Measurements from ENCODE around the gene CPNE4. TPM values are rescaled to one million over a fixed set of nuclear protein-coding genes. Genes with fewer than 3 reads are reported as not detected.

CPNE4 gene
- total RNA-seq, 4 donors from 2014 or later, result 0.17 to 0.52 TPM; not detected in 2

- DNase-seq (ENCODE audit: extremely low spot score), result no peak
- no peaks in the 10 kb centered on the region for H3K36me3 ChIP-seq
- intact Hi-C loops (cut with DNase I), result no loop called here
- no peaks in the 10 kb centered on the region for H3K4me1 ChIP-seq
- no peaks in the 10 kb centered on the region for H3K9me3 ChIP-seq
- H3K27ac ChIP-seq (replicated peaks in 1 of 4), result no peak overlapping the region
- WGBS, result 60% methylated on average over 3 of the region's 3 CpGs
- peaks cover 0 to 11% (median 0%) of the 10 kb centered on the region in 4 donors for H3K27me3 ChIP-seq
- no peak overlapping the region for H3K4me3 ChIP-seq
- TF ChIP-seq EP300 (IDR thresholded peaks at IDR 0.05) (no peak), POLR2A (IDR thresholded peaks at IDR 0.05; ENCODE audit: low read depth) (no peak), CTCF (IDR thresholded peaks at IDR 0.05) (no peak), POLR2AphosphoS5 (IDR thresholded peaks at IDR 0.05) (no peak)
Measured at GRCh38 chr3:132014105-132014504, 20.7 kb downstream of the CPNE4 start.

DNA sequence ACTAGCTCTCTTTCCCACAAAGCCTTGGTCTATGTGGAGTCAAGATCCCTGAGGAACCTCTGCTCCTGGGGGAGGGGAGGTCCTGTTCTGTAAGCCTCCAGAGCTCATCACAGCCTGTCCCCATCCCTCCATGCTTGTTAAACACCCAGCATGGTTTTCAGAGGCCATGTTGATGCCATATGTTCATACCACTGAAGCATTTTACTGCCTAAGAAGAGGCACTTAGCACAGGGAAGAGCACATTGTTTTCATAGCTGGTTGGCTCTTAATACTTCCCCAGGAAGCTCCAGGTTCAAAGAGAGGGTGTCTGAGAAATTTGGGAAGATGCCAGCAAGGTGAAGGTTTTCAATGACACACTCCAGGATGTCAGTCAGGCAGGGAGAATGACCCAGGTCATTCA is 25.6 kb downstream of the CPNE4 start:
- Histone ChIP-seq H3K4me3 (no peak overlapping the region), H3K36me3 (no peaks in the 10 kb centered on the region), H3K9me3 (no peaks in the 10 kb centered on the region), H3K4me1 (no peaks in the 10 kb centered on the region), H3K27ac (replicated peaks in 1 of 4) (no peak overlapping the region), H3K27me3 (peaks cover 0 to 7% (median 0%) of the 10 kb centered on the region in 4 donors)
- intact Hi-C loops (cut with DNase I), result no loop called here
- no peak for DNase-seq (ENCODE audit: extremely low spot score)
- no peak for TF ChIP-seq POLR2A (IDR thresholded peaks at IDR 0.05; ENCODE audit: low read depth)
- TF ChIP-seq POLR2AphosphoS5 (IDR thresholded peaks at IDR 0.05), result no peak
- no peak for TF ChIP-seq CTCF (IDR thresholded peaks at IDR 0.05)
- no peak for TF ChIP-seq EP300 (IDR thresholded peaks at IDR 0.05)

DNA sequence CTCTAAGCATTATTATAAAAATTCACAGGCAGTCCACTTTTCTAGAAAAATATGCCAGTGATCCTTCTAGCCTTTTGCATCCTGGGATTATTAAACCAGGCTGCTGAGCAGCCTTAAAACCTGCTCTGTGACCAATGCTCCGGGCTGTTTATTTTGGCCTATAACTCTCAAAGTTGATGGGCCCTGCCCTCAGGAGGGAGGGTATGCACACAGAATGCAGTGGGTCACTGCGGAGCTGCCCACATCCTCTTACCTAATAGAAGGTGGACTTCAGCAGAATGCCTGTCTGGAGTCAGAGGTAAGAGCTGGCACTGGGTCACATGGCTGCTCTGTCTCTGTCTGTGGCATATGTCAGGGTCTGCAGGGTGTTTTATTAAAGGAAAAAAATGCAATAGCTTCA is 26.0 kb downstream of the CPNE4 start:
- 45% methylated on average over 2 of the region's 2 CpGs for WGBS
- no peaks in the 10 kb centered on the region for H3K36me3 ChIP-seq
- DNase-seq (ENCODE audit: extremely low spot score), result no peak
- no peak overlapping the region for H3K4me3 ChIP-seq
- no peak for TF ChIP-seq POLR2A (IDR thresholded peaks at IDR 0.05; ENCODE audit: low read depth)
- TF ChIP-seq EP300 (IDR thresholded peaks at IDR 0.05), result no peak
- no peak for TF ChIP-seq POLR2AphosphoS5 (IDR thresholded peaks at IDR 0.05)
- TF ChIP-seq CTCF (IDR thresholded peaks at IDR 0.05), result no peak
- no peak overlapping the region for H3K27ac ChIP-seq (replicated peaks in 1 of 4)
- intact Hi-C loops (cut with DNase I), result no loop called here
- no peaks in the 10 kb centered on the region for H3K4me1 ChIP-seq
- H3K27me3 ChIP-seq, result peaks cover 0 to 7% (median 0%) of the 10 kb centered on the region in 4 donors
- no peaks in the 10 kb centered on the region for H3K9me3 ChIP-seq

DNA sequence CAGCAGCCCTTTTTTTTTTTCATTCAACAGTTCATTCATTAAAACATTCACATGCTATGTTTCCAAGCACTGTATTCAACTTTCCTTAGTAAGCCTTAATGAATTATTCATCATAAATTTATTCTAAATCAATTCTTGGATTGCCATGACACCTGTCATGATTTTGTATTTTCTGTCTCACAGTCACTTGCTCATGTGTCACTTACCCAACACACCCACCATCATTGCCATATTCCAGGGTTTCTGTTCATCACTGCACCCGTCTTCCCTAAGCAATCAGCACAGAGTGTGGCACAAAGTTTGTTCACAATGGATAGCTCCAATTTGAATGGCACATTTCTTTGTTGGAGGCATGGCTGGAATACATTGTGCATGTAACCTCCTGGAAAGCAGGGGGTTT is 27.2 kb downstream of the CPNE4 start:
- 0% methylated on average over 1 of the region's 1 CpG for WGBS
- TF ChIP-seq EP300 (IDR thresholded peaks at IDR 0.05) (no peak), POLR2AphosphoS5 (IDR thresholded peaks at IDR 0.05) (no peak), CTCF (IDR thresholded peaks at IDR 0.05) (no peak), POLR2A (IDR thresholded peaks at IDR 0.05; ENCODE audit: low read depth) (no peak)
- Histone ChIP-seq H3K36me3 (no peaks in the 10 kb centered on the region), H3K27me3 (no peaks in the 10 kb centered on the region), H3K27ac (replicated peaks in 1 of 4) (no peak overlapping the region), H3K9me3 (no peaks in the 10 kb centered on the region), H3K4me1 (no peaks in the 10 kb centered on the region), H3K4me3 (no peak overlapping the region)
- no peak for DNase-seq (ENCODE audit: extremely low spot score)
- intact Hi-C loops (cut with DNase I), result no loop called here

DNA sequence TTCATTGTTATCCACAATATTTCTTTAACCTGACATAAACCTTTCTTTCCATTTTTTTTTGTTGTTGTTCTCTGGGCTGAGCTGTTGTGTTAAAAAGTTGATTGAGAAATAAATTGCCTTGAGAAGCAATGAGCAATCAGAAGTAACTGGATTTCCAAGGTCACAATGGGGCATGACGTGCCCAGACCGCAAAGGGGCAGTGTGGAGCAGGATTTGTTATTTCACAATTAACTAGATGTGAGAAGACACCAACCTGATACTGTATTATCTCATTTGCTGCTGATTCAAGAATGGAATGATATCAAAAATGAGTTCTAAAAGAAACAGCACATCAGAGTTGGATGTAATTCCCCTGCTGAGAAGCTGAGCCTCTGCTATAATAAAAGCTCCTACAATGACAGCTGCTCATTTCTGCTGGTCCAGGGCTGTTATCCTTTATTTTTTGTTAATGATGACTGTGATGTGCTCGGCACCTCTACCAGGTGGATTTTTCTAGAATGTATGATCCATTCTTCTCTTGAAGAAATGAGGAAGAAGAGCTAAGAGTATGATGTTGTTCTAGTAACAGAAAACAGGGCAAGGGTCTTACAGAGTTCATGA is 28.1 kb downstream of the CPNE4 start:
- no peak for DNase-seq (ENCODE audit: extremely low spot score)
- Histone ChIP-seq H3K27ac (replicated peaks in 1 of 4) (no peak overlapping the region), H3K36me3 (no peaks in the 10 kb centered on the region), H3K9me3 (no peaks in the 10 kb centered on the region), H3K4me1 (no peaks in the 10 kb centered on the region), H3K4me3 (no peak overlapping the region), H3K27me3 (no peaks in the 10 kb centered on the region)
- 44% methylated on average over 3 of the region's 3 CpGs for WGBS
- TF ChIP-seq EP300 (IDR thresholded peaks at IDR 0.05) (no peak), POLR2A (IDR thresholded peaks at IDR 0.05; ENCODE audit: low read depth) (no peak), CTCF (IDR thresholded peaks at IDR 0.05) (peak in 2 of 3 experiments; percentile 11 to 22), POLR2AphosphoS5 (IDR thresholded peaks at IDR 0.05) (no peak)
- intact Hi-C loops (cut with DNase I), result no loop called here
